Caco-2 (cell line): Measurements from ENCODE around the gene TARS3. TPM values are rescaled to one million over a fixed set of nuclear protein-coding genes. Genes with fewer than 3 reads are reported as not detected.
"Not testable (repeated sequence)": the region's sequence is repeated elsewhere in the genome, so short reads cannot be mapped to it uniquely, and the experiment has no call there.

Experiments used
- BruUV-seq: library from RNA; stranded (reverse); fragments of 400-500 nt; replicated peaks from 2 replicates; lab custom pipeline; 2021; lab: Mats Ljungman, UMichigan
- CTCF ChIA-PET: fragments of 300-600 bp; sonication (Branson Sonifier 250); formaldehyde crosslinking; loops from one replicate; lab custom pipeline; 2022; ENCODE audit warnings: antibody characterized with exemption; lab: Charles Lee
- POLR2A ChIA-PET: fragments of 300-600 bp; sonication (Branson Sonifier 250); formaldehyde crosslinking; loops from one replicate; lab custom pipeline; 2022; ENCODE audit warnings: antibody characterized with exemption; lab: Charles Lee
- DNase-seq, 2 experiments: peaks; one replicate each; pipeline versions ENCODE4 v3.0.0 to v3.0.0-alpha.2; 2020 to 2022
- H3K27me3 ChIP-seq: replicated peaks from 2 replicates; pipeline ENCODE4 v1.6.0; 2011; ENCODE audit warnings: low read length; ENCODE audit not compliant: control insufficient read depth, insufficient read depth
- H3K36me3 ChIP-seq: 2 replicates; pipeline ENCODE4 v1.5.1; 2011; ENCODE audit warnings: low read length; ENCODE audit not compliant: control insufficient read depth, insufficient read depth
- H3K4me1 ChIP-seq: fragments of 250-450 bp; sonication (Bioruptor Pico); 2 replicates; pipeline ENCODE4 v1.5.1; 2020; ENCODE audit warnings: mild to moderate bottlenecking
- H3K4me3 ChIP-seq: 2 replicates; pipeline ENCODE4 v1.5.1; 2011; ENCODE audit warnings: low read depth, mild to moderate bottlenecking, control low read depth, low read length
- H3K9me3 ChIP-seq: fragments of 250-450 bp; sonication (Bioruptor Pico); 2 replicates; pipeline ENCODE4 v1.5.1; 2020; ENCODE audit warnings: mild to moderate bottlenecking, moderate library complexity
- H3K27ac Mint-ChIP-seq: one replicate; pipeline ENCODE4 v1.8.0; 2022; ENCODE audit warnings: mixed read lengths; ENCODE audit not compliant: unreplicated experiment
- H3K27me3 Mint-ChIP-seq: one replicate; pipeline ENCODE4 v1.8.0; 2022; ENCODE audit warnings: mixed read lengths; ENCODE audit not compliant: insufficient read depth, unreplicated experiment
- H3K36me3 Mint-ChIP-seq: one replicate; pipeline ENCODE4 v1.8.0; 2022; ENCODE audit warnings: mild to moderate bottlenecking, mixed read lengths; ENCODE audit not compliant: insufficient read depth, unreplicated experiment
- H3K4me1 Mint-ChIP-seq: one replicate; pipeline ENCODE4 v1.8.0; 2022; ENCODE audit warnings: low read depth, mixed read lengths; ENCODE audit not compliant: unreplicated experiment
- H3K4me3 Mint-ChIP-seq: one replicate; pipeline ENCODE4 v1.8.0; 2022; ENCODE audit warnings: mild to moderate bottlenecking, moderate library complexity, mixed read lengths; ENCODE audit not compliant: unreplicated experiment
- H3K9me3 Mint-ChIP-seq: one replicate; pipeline ENCODE4 v1.8.0; 2022; ENCODE audit warnings: mixed read lengths; ENCODE audit not compliant: unreplicated experiment
- intact Hi-C: fragments of 100-400 bp; cut with micrococcal nuclease; formaldehyde crosslinking; loops from one replicate; pipeline ENCODE4 v1.10.0; 2022; ENCODE audit not compliant: unreplicated experiment
- total RNA-seq: library from RNA; stranded (reverse); gene quantifications from 2 replicates; pipeline ENCODE4 v1.2.3, GENCODE V29; 2022
- TF ChIP-seq, protein P1 (sequence below), 2 experiments: fragments of 200-600 bp in 1 of 2; IDR thresholded peaks; 1 replicate in 1 of 2; 2 replicates in 1 of 2; pipeline versions ENCODE4 v1.5.1 to v1.8.0; 2011 to 2022; ENCODE audit warnings: antibody characterized with exemption in 1 of 2, control low read depth in 1 of 2, inconsistent platforms in 1 of 2, low read depth in 1 of 2, low read length in 1 of 2, mild to moderate bottlenecking in 1 of 2, moderate library complexity in 1 of 2; ENCODE audit not compliant: insufficient read depth in 1 of 2, severe bottlenecking in 1 of 2, unreplicated experiment in 1 of 2

The TARS3 gene
- total RNA-seq, 1 experiment from 2014 or later, result 9.8 TPM

DNA sequence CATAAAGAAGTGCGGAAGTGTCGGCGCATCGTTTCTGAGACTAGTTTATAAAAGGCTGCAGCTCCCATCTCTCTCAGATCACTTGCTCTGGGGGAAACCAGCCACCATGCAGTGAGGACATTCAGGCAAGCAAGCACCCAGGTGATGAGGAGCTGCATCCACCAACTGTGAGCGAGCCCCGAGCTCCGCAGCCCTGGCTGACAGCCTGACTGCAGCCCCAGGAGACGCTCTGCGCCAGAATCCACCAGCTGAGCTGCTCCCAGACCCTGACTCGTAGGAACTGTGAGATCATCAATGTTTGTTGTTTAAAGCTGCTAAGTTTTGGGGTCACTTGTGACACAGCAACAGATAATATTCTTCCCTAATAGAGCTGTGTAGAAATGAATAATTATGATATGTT lies 67.1 kb downstream of the TARS3 start:
- H3K4me1 ChIP-seq, result no peaks in the 10 kb centered on the region
- no peaks in the 10 kb centered on the region for H3K36me3 ChIP-seq
- no TSS peak for BruUV-seq
- no peak overlapping the region for H3K4me3 Mint-ChIP-seq
- intact Hi-C loops, result no loop called here
- no peaks in the 10 kb centered on the region for H3K27me3 Mint-ChIP-seq
- ChIA-PET CTCF (no interaction called here), POLR2A (interaction anchor here (0.6 kb wide), 1 partner anchor 65 kb away, joined by 3 read pairs; no protein-coding TSS in a partner anchor)
- H3K27ac Mint-ChIP-seq, result no peak overlapping the region
- DNase-seq, result no peak
- H3K36me3 Mint-ChIP-seq, result no peaks in the 10 kb centered on the region
- no peaks in the 10 kb centered on the region for H3K27me3 ChIP-seq
- TF ChIP-seq, protein P1, sequence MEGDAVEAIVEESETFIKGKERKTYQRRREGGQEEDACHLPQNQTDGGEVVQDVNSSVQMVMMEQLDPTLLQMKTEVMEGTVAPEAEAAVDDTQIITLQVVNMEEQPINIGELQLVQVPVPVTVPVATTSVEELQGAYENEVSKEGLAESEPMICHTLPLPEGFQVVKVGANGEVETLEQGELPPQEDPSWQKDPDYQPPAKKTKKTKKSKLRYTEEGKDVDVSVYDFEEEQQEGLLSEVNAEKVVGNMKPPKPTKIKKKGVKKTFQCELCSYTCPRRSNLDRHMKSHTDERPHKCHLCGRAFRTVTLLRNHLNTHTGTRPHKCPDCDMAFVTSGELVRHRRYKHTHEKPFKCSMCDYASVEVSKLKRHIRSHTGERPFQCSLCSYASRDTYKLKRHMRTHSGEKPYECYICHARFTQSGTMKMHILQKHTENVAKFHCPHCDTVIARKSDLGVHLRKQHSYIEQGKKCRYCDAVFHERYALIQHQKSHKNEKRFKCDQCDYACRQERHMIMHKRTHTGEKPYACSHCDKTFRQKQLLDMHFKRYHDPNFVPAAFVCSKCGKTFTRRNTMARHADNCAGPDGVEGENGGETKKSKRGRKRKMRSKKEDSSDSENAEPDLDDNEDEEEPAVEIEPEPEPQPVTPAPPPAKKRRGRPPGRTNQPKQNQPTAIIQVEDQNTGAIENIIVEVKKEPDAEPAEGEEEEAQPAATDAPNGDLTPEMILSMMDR (IDR thresholded peaks at IDR 0.05; ENCODE audit: insufficient read depth in 1 of 2, low read depth in 1 of 2, low read length in 1 of 2, severe bottlenecking in 1 of 2, unreplicated experiment in 1 of 2), result no peak
- H3K9me3 ChIP-seq, result no peaks in the 10 kb centered on the region
- H3K9me3 Mint-ChIP-seq, result no peaks in the 10 kb centered on the region
- H3K4me3 ChIP-seq, result no peak overlapping the region
- no peaks in the 10 kb centered on the region for H3K4me1 Mint-ChIP-seq

GRCh38 chr15:101654624-101655337 lies 69.5 kb downstream of the TARS3 start:
- H3K36me3 Mint-ChIP-seq, H3K4me1 Mint-ChIP-seq, H3K4me1 ChIP-seq, POLR2A ChIA-PET, H3K9me3 ChIP-seq, H3K27me3 Mint-ChIP-seq, H3K36me3 ChIP-seq, BruUV-seq, H3K27ac Mint-ChIP-seq, H3K4me3 ChIP-seq, H3K4me3 Mint-ChIP-seq, H3K27me3 ChIP-seq, intact Hi-C loops, H3K9me3 Mint-ChIP-seq: not testable (repeated sequence)
- peak; percentile 29 to 56 for DNase-seq
- CTCF ChIA-PET, result interaction anchor here (0.6 to 1.1 kb wide), 7 partner anchors 55 to 404 kb away, joined by 3 to 4 read pairs (median 3); no protein-coding TSS in a partner anchor

DNA sequence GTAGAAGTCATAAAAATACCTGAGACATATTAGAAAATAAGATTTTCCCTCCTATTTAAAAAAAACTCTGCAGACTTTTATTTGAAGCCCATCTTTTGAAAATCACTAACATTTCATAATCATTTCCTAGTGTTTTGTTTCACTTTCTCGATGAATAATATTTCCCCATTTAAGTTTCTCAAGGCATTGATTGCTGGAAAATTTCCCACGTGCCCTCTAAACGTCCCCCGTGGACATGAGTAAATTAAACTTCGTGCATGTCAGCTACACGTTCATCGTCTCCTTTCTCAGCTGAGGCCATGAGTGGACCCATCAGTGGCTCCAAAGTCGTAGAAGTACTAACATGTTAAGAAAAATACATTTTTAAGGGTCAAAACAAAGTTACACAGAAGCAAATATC lies 70.1 kb downstream of the TARS3 start:
- H3K9me3 ChIP-seq, result no peaks in the 10 kb centered on the region
- H3K9me3 Mint-ChIP-seq, result no peaks in the 10 kb centered on the region
- peaks cover 9% of the 10 kb centered on the region for H3K4me1 ChIP-seq
- H3K4me3 ChIP-seq, result no peak overlapping the region
- intact Hi-C loops, result no loop called here
- no peak overlapping the region for H3K4me3 Mint-ChIP-seq
- peaks cover 5% of the 10 kb centered on the region for H3K36me3 Mint-ChIP-seq
- H3K27me3 Mint-ChIP-seq, result no peaks in the 10 kb centered on the region
- DNase-seq, result no peak
- BruUV-seq, result no TSS peak
- TF ChIP-seq, protein P1 (IDR thresholded peaks at IDR 0.05; ENCODE audit: insufficient read depth in 1 of 2, low read depth in 1 of 2, low read length in 1 of 2, severe bottlenecking in 1 of 2, unreplicated experiment in 1 of 2), result no peak
- ChIA-PET CTCF (no interaction called here), POLR2A (interaction anchor here (0.6 kb wide), 1 partner anchor 14 kb away, joined by 3 read pairs; no protein-coding TSS in a partner anchor)
- H3K27me3 ChIP-seq, result no peaks in the 10 kb centered on the region
- H3K27ac Mint-ChIP-seq, result no peak overlapping the region
- no peaks in the 10 kb centered on the region for H3K36me3 ChIP-seq
- H3K4me1 Mint-ChIP-seq, result peaks cover 4% of the 10 kb centered on the region
